Measurements from ENCODE around the gene SAP30L.

Gene SAP30L

GRCh38 chr5:154479944-154480750, 34.4 kb downstream of the SAP30L start:
- Mint-ChIP-seq H3K4me3 (peak overlapping the region in 1 of 2 donors; percentile 75), H3K27ac (peak overlapping the region in 1 of 2 donors; percentile 90), H3K27me3 (peaks cover 96% of the 10 kb centered on the region), H3K4me1 (peaks cover 80% of the 10 kb centered on the region), H3K9me3 (no peaks in the 10 kb centered on the region)
- ATAC-seq (peak; percentile 60), DNase-seq (no peak)

GRCh38 chr5:154480847-154481246, 35.0 kb downstream of the SAP30L start:
- no peak overlapping the region for H3K27ac Mint-ChIP-seq

GRCh38 chr5:154481584-154482381, 36.0 kb downstream of the SAP30L start:
- ATAC-seq (no peak), DNase-seq (no peak)
- peaks cover 80% of the 10 kb centered on the region for H3K4me1 Mint-ChIP-seq
- H3K4me3 Mint-ChIP-seq: no peak overlapping the region
- H3K9me3 Mint-ChIP-seq: no peaks in the 10 kb centered on the region
- no peak overlapping the region for H3K27ac Mint-ChIP-seq
- H3K27me3 Mint-ChIP-seq: peaks cover 96% of the 10 kb centered on the region

More at GRCh38 chr5:154480847-154481246, 35.0 kb downstream of the SAP30L start:
- peaks cover 96% of the 10 kb centered on the region for H3K27me3 Mint-ChIP-seq
- peaks cover 80% of the 10 kb centered on the region for H3K4me1 Mint-ChIP-seq
- H3K4me3 Mint-ChIP-seq: no peak overlapping the region
- no peaks in the 10 kb centered on the region for H3K9me3 Mint-ChIP-seq
- ATAC-seq: peak; percentile 40
- DNase-seq: no peak

GRCh38 chr5:154482528-154483449, 37.0 kb downstream of the SAP30L start:
- Mint-ChIP-seq H3K27me3 (peaks cover 90% of the 10 kb centered on the region), H3K4me3 (peak overlapping the region in 1 of 2 donors; percentile 58), H3K27ac (no peak overlapping the region), H3K9me3 (no peaks in the 10 kb centered on the region), H3K4me1 (peaks cover 80% of the 10 kb centered on the region)
- DNase-seq: no peak
- ATAC-seq: no peak

GRCh38 chr5:154483654-154484392, 38.0 kb downstream of the SAP30L start:
- DNase-seq (no peak), ATAC-seq (no peak)
- H3K4me3 Mint-ChIP-seq: no peak overlapping the region
- H3K9me3 Mint-ChIP-seq: no peaks in the 10 kb centered on the region
- no peak overlapping the region for H3K27ac Mint-ChIP-seq
- peaks cover 87% of the 10 kb centered on the region for H3K27me3 Mint-ChIP-seq
- H3K4me1 Mint-ChIP-seq: peaks cover 80% of the 10 kb centered on the region

- no peak for DNase-seq
- no peak overlapping the region for H3K4me3 Mint-ChIP-seq
- ATAC-seq: no peak
- H3K27me3 Mint-ChIP-seq: peaks cover 87% of the 10 kb centered on the region
- H3K4me1 Mint-ChIP-seq: peaks cover 75% of the 10 kb centered on the region
- no peak overlapping the region for H3K27ac Mint-ChIP-seq
- no peaks in the 10 kb centered on the region for H3K9me3 Mint-ChIP-seq
These were observed 38.7 kb downstream of the SAP30L start for GRCh38 chr5:154484393-154485095.

- peaks cover 87% of the 10 kb centered on the region for H3K27me3 Mint-ChIP-seq
- DNase-seq: no peak
These were observed 39.3 kb downstream of the SAP30L start for GRCh38 chr5:154485096-154485491.

GRCh38 chr5:154485850-154486426, 40.1 kb downstream of the SAP30L start:
- H3K27me3 Mint-ChIP-seq: peaks cover 87% of the 10 kb centered on the region
- ATAC-seq: no peak

More at GRCh38 chr5:154485096-154485491, 39.3 kb downstream of the SAP30L start:
- Mint-ChIP-seq H3K27ac (no peak overlapping the region), H3K9me3 (no peaks in the 10 kb centered on the region), H3K4me3 (no peak overlapping the region), H3K4me1 (peaks cover 70% of the 10 kb centered on the region)
- no peak for ATAC-seq

GRCh38 chr5:154486427-154486866, 40.6 kb downstream of the SAP30L start:
- H3K27me3 Mint-ChIP-seq: peaks cover 87% of the 10 kb centered on the region
- H3K9me3 Mint-ChIP-seq: no peaks in the 10 kb centered on the region
- H3K4me3 Mint-ChIP-seq: peak overlapping the region in 1 of 2 donors; percentile 43
- DNase-seq (no peak), ATAC-seq (no peak)
- H3K4me1 Mint-ChIP-seq: peaks cover 58% of the 10 kb centered on the region
- no peak overlapping the region for H3K27ac Mint-ChIP-seq

More at GRCh38 chr5:154485850-154486426, 40.1 kb downstream of the SAP30L start:
- Mint-ChIP-seq H3K4me1 (peaks cover 64% of the 10 kb centered on the region), H3K9me3 (no peaks in the 10 kb centered on the region), H3K27ac (no peak overlapping the region), H3K4me3 (peak overlapping the region in 1 of 2 donors; percentile 43)
- DNase-seq: no peak

- H3K27me3 Mint-ChIP-seq: peaks cover 85% of the 10 kb centered on the region
- no peak overlapping the region for H3K27ac Mint-ChIP-seq
- DNase-seq (peak in 1 of 2 donors; percentile 77), ATAC-seq (peak; percentile 100)
- peaks cover 51% of the 10 kb centered on the region for H3K4me1 Mint-ChIP-seq
- peak overlapping the region in 1 of 2 donors; percentile 42 for H3K4me3 Mint-ChIP-seq
- H3K9me3 Mint-ChIP-seq: no peaks in the 10 kb centered on the region
These were observed 41.7 kb downstream of the SAP30L start for GRCh38 chr5:154487541-154487940.

- peaks cover 73% of the 10 kb centered on the region for H3K27me3 Mint-ChIP-seq
These were observed 46.1 kb downstream of the SAP30L start for GRCh38 chr5:154491941-154492340.

GRCh38 chr5:154493274-154493673, 47.5 kb downstream of the SAP30L start:
- Mint-ChIP-seq H3K4me1 (no peaks in the 10 kb centered on the region), H3K4me3 (no peak overlapping the region), H3K27me3 (peaks cover 80% of the 10 kb centered on the region), H3K27ac (no peak overlapping the region), H3K9me3 (no peaks in the 10 kb centered on the region)
- DNase-seq (no peak), ATAC-seq (no peak)

More at GRCh38 chr5:154491941-154492340, 46.1 kb downstream of the SAP30L start:
- H3K4me1 Mint-ChIP-seq: peaks cover 12% of the 10 kb centered on the region
- no peak for DNase-seq
- no peak for ATAC-seq
- no peak overlapping the region for H3K27ac Mint-ChIP-seq
- no peak overlapping the region for H3K4me3 Mint-ChIP-seq
- no peaks in the 10 kb centered on the region for H3K9me3 Mint-ChIP-seq

GRCh38 chr5:154494036-154494435, 48.2 kb downstream of the SAP30L start:
- ATAC-seq (no peak), DNase-seq (no peak)
- peaks cover 81% of the 10 kb centered on the region for H3K27me3 Mint-ChIP-seq
- H3K4me3 Mint-ChIP-seq: no peak overlapping the region
- no peaks in the 10 kb centered on the region for H3K9me3 Mint-ChIP-seq
- no peaks in the 10 kb centered on the region for H3K4me1 Mint-ChIP-seq
- H3K27ac Mint-ChIP-seq: no peak overlapping the region

GRCh38 chr5:154498591-154498990, 52.8 kb downstream of the SAP30L start:
- Mint-ChIP-seq H3K27me3 (peaks cover 75% of the 10 kb centered on the region), H3K4me1 (peaks cover 13% of the 10 kb centered on the region), H3K4me3 (no peak overlapping the region), H3K9me3 (no peaks in the 10 kb centered on the region), H3K27ac (no peak overlapping the region)
- no peak for DNase-seq
- peak; percentile 31 for ATAC-seq

Measured in stimulated activated naive CD8-positive, alpha-beta T cell treated with anti-CD3 and anti-CD28 coated beads, Interleukin-15, amount 100 ng/mL, for 72 hours (primary cell).